ENCODE measurements around the gene SLC29A1. TPM values are rescaled to one million over a fixed set of nuclear protein-coding genes. Genes with fewer than 3 reads are reported as not detected.

SLC29A1 gene
- total and polyA plus RNA-seq, 4 donors = 15.1 to 67.2 (median 16.7) TPM

DNA sequence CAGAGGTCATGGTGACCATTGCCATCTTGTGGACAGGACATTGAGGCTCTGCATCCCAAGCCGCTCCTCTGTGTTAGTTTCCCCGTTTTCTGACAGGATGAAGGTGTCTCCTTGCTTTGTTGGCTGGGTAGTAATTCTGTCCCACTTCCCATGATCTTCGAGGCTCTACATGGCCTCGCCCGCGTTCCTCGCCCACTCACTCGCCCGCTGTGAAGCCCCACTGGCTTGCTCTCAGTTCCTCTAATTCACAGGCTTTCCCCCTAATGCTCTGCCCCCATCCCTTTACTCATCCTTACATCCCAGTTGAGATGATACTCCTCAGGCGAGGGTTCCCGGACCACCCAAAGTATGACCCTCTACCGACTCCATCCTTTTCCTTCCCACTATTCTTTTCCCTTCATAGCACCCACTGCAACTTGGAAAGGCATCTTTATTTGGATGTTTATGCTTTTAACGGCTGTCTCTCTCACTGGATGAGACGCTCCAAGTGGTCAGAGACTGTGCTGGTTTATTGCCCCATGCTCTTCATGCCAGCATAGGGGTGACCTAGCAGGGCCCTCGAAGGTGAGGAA lies 34.4 kb downstream of the SLC29A1 start:
- Histone ChIP-seq H3K4me3 (ENCODE audit: low read depth in 1 of 3, low read length in 3 of 3) (peak overlapping the region in 2 of 3 donors; percentile 50 to 67), H3K27me3 (ENCODE audit: control insufficient read depth in 4 of 4, insufficient read depth in 4 of 4, low read length in 3 of 4) (no peaks in the 10 kb centered on the region), H3K27ac (ENCODE audit: low read depth in 1 of 2, low read length in 2 of 2) (peak overlapping the region; percentile 50 to 59), H3K9ac (ENCODE audit: low read depth in 1 of 2, low read length in 2 of 2) (peak overlapping the region in 1 of 2 donors; percentile 57), H3K9me3 (ENCODE audit: control insufficient read depth in 4 of 4, low read length in 3 of 4) (no peaks in the 10 kb centered on the region), H3K36me3 (ENCODE audit: control insufficient read depth in 4 of 4, insufficient read depth in 3 of 4, low read depth in 1 of 4, low read length in 3 of 4) (peaks cover 2 to 33% (median 26%) of the 10 kb centered on the region in 4 donors), H3K4me1 (ENCODE audit: control insufficient read depth in 4 of 4, insufficient read depth in 4 of 4, low read length in 3 of 4) (peaks cover 6 to 36% (median 19%) of the 10 kb centered on the region in 4 donors)
- WGBS = 38% methylated on average over 15 of the region's 15 CpGs
- no peak for DNase-seq (ENCODE audit: low spot score)
- TF ChIP-seq, protein P1, sequence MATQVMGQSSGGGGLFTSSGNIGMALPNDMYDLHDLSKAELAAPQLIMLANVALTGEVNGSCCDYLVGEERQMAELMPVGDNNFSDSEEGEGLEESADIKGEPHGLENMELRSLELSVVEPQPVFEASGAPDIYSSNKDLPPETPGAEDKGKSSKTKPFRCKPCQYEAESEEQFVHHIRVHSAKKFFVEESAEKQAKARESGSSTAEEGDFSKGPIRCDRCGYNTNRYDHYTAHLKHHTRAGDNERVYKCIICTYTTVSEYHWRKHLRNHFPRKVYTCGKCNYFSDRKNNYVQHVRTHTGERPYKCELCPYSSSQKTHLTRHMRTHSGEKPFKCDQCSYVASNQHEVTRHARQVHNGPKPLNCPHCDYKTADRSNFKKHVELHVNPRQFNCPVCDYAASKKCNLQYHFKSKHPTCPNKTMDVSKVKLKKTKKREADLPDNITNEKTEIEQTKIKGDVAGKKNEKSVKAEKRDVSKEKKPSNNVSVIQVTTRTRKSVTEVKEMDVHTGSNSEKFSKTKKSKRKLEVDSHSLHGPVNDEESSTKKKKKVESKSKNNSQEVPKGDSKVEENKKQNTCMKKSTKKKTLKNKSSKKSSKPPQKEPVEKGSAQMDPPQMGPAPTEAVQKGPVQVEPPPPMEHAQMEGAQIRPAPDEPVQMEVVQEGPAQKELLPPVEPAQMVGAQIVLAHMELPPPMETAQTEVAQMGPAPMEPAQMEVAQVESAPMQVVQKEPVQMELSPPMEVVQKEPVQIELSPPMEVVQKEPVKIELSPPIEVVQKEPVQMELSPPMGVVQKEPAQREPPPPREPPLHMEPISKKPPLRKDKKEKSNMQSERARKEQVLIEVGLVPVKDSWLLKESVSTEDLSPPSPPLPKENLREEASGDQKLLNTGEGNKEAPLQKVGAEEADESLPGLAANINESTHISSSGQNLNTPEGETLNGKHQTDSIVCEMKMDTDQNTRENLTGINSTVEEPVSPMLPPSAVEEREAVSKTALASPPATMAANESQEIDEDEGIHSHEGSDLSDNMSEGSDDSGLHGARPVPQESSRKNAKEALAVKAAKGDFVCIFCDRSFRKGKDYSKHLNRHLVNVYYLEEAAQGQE (IDR thresholded peaks at IDR 0.05) = no peak
- TF ChIP-seq EGR1 (IDR thresholded peaks at IDR 0.05; ENCODE audit: low read depth in 2 of 2) (no peak), CTCF (IDR thresholded peaks at IDR 0.05; ENCODE audit: low read depth, low read length, missing input control) (no peak), HNF4A (conservative IDR thresholded peaks at IDR 0.05) (no peak), SP1 (IDR thresholded peaks at IDR 0.05) (no peak), RAD21 (IDR thresholded peaks at IDR 0.05) (no peak), HNF4G (IDR thresholded peaks at IDR 0.05) (no peak), ZBTB33 (IDR thresholded peaks at IDR 0.05) (no peak), TAF1 (conservative IDR thresholded peaks at IDR 0.05) (no peak)
- TF ChIP-seq, protein P2, sequence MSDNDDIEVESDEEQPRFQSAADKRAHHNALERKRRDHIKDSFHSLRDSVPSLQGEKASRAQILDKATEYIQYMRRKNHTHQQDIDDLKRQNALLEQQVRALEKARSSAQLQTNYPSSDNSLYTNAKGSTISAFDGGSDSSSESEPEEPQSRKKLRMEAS (IDR thresholded peaks at IDR 0.05) = no peak

DNA sequence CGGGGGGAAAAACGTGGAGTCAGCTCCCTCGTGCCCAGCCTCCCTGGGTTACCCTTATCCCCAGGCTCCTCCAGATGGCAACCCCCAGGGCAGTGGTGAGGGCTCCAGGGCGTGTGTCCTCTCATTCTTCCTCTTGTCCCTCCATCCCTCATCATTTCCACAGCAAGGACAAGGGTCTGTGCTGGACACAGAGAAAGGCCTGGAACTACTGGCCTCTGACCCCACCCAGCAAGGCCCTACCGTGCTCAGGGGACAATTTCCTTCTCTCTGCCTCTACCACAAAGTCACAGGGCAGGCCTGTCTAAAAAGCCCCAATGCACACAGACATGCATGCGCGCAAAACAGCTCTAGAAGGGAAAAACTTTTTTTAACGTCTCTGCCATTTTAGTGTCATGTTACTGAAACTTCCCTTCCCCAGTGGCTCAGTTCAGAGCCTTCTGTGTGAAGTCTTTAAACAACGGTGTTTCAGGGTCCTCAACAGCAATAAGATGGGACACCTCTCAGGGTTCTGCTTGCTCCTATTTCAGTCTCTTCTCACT lies 35.0 kb downstream of the SLC29A1 start:
- peaks cover 7 to 40% (median 24%) of the 10 kb centered on the region in 4 donors for H3K4me1 ChIP-seq (ENCODE audit: control insufficient read depth in 4 of 4, insufficient read depth in 4 of 4, low read length in 3 of 4)
- H3K9me3 ChIP-seq (ENCODE audit: control insufficient read depth in 4 of 4, low read length in 3 of 4) = no peaks in the 10 kb centered on the region
- peaks cover 0 to 27% (median 21%) of the 10 kb centered on the region in 4 donors for H3K36me3 ChIP-seq (ENCODE audit: control insufficient read depth in 4 of 4, insufficient read depth in 3 of 4, low read depth in 1 of 4, low read length in 3 of 4)
- no peak overlapping the region for H3K9ac ChIP-seq (ENCODE audit: low read depth in 1 of 2, low read length in 2 of 2)
- no peak for TF ChIP-seq FOXA2 (IDR thresholded peaks at IDR 0.05)
- TF ChIP-seq CTCF (IDR thresholded peaks at IDR 0.05; ENCODE audit: low read depth, low read length, missing input control) = no peak
- TF ChIP-seq JUND (IDR thresholded peaks at IDR 0.05) = no peak
- no peak for TF ChIP-seq YY1 (IDR thresholded peaks at IDR 0.05)
- no peak for TF ChIP-seq SP1 (IDR thresholded peaks at IDR 0.05)
- TF ChIP-seq FOXA1 (IDR thresholded peaks at IDR 0.05) = no peak
- no peak for TF ChIP-seq TAF1 (conservative IDR thresholded peaks at IDR 0.05)
- H3K27me3 ChIP-seq (ENCODE audit: control insufficient read depth in 4 of 4, insufficient read depth in 4 of 4, low read length in 3 of 4) = no peaks in the 10 kb centered on the region
- DNase-seq (ENCODE audit: low spot score) = no peak
- 87% methylated on average over 9 of the region's 9 CpGs for WGBS
- H3K27ac ChIP-seq (ENCODE audit: low read depth in 1 of 2, low read length in 2 of 2) = peak overlapping the region in 1 of 2 donors; percentile 50
- no peak overlapping the region for H3K4me3 ChIP-seq (ENCODE audit: low read depth in 1 of 3, low read length in 3 of 3)
